GM18508 (cell line): ENCODE data around the gene PCDHB8.
"Not testable (repeated sequence)": the region's sequence is repeated elsewhere in the genome, so short reads cannot be mapped to it uniquely, and the experiment has no call there.

Experiments
- ATAC-seq: cut with Tn5 transposase; IDR thresholded peaks from one replicate; pipeline ENCODE4 v1.9.1; 2021; ENCODE audit warnings: moderate number of reproducible peaks; ENCODE audit not compliant: insufficient read depth, unreplicated experiment

Gene PCDHB8

GRCh38 chr5:141182248-141182647, 4.7 kb downstream of the PCDHB8 start, which contains the start of gene PCDHB16:
Gene PCDHB16, plus strand, starts transcription at chr5:141182387. Its CDS starts 173 bp downstream, at chr5:141182560.
- no peak for ATAC-seq

GRCh38 chr5:141184117-141184855, 6.7 kb downstream of the PCDHB8 start:
- not testable (repeated sequence) for ATAC-seq

DNA sequence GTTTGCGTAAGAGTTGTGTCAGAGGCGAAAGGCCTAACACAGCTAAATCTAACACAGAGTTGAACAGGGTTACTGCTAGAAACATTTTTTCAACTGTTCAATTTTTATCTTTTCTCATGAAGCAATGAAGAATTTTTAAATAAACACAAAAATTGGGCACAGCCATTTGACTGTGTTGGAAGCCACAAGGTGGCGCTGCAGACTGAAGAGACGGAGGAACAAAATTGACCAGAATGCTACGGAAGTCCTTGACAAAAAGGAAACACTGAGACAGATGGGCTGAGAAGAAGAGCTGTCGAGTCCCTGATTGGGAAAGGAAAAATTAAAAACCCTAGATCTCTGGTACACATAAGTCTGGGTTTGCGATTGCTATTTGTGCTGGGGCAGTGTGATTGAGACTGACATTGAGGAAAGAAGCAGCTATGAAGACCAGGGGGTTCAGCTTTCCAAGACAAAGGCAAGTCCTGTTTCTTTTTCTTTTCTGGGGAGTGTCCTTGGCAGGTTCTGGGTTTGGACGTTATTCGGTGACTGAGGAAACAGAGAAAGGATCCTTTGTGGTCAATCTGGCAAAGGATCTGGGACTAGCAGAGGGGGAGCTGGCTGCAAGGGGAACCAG, 9.4 kb downstream of the PCDHB8 start, which contains the start of gene PCDHB9:
Gene PCDHB9 (plus strand): TSS at position 265 of the 616 bp plus-strand sequence. CDS start 158 bp downstream, at position 423.
- ATAC-seq, result no peak

DNA sequence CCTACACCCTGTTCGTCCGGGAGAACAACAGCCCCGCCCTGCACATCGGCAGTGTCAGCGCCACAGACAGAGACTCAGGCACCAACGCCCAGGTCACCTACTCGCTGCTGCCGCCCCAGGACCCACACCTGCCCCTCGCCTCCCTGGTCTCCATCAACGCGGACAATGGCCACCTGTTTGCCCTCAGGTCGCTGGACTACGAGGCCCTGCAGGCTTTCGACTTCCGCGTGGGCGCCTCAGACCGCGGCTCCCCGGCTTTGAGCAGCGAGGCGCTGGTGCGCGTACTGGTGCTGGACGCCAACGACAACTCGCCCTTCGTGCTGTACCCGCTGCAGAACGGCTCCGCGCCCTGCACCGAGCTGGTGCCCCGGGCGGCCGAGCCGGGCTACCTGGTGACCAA, 11.1 kb downstream of the PCDHB8 start:
- ATAC-seq, result not testable (repeated sequence)

- not testable (repeated sequence) for ATAC-seq
These were observed 11.5 kb downstream of the PCDHB8 start for GRCh38 chr5:141189131-141189530.

DNA sequence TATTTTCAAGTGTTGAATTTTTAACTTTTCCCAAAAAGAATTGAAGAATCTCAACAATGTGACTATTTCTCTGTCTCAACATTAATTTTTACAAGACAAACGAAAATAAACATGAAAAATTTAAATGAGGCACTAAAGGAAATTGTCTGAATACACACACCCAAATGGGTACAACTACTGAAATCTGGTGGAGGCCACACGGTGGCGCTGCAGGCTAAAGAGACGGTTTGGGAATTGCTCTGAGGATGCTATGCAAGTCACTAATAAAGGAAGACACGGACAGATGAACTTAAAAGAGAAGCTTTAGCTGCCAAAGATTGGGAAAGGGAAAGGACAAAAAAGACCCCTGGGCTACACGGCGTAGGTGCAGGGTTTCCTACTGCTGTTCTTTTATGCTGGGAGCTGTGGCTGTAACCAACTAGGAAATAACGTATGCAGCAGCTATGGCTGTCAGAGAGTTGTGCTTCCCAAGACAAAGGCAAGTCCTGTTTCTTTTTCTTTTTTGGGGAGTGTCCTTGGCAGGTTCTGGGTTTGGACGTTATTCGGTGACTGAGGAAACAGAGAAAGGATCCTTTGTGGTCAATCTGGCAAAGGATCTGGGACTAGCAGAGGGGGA, 14.6 kb downstream of the PCDHB8 start, which contains the start of gene PCDHB10:
Gene PCDHB10 (plus strand): TSS at position 244 of the 616 bp plus-strand sequence. CDS start 200 bp downstream, at position 444.
- ATAC-seq, result no peak

DNA sequence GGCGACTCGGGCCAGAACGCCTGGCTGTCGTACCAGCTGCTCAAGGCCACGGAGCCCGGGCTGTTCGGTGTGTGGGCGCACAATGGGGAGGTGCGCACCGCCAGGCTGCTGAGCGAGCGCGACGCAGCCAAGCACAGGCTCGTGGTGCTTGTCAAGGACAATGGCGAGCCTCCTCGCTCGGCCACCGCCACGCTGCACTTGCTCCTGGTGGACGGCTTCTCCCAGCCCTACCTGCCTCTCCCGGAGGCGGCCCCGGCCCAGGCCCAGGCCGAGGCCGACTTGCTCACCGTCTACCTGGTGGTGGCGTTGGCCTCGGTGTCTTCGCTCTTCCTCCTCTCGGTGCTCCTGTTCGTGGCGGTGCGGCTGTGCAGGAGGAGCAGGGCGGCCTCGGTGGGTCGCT, 16.7 kb downstream of the PCDHB8 start:
- not testable (repeated sequence) for ATAC-seq

- ATAC-seq, result no peak
These were observed 18.8 kb downstream of the PCDHB8 start for GRCh38 chr5:141196363-141196762.

DNA sequence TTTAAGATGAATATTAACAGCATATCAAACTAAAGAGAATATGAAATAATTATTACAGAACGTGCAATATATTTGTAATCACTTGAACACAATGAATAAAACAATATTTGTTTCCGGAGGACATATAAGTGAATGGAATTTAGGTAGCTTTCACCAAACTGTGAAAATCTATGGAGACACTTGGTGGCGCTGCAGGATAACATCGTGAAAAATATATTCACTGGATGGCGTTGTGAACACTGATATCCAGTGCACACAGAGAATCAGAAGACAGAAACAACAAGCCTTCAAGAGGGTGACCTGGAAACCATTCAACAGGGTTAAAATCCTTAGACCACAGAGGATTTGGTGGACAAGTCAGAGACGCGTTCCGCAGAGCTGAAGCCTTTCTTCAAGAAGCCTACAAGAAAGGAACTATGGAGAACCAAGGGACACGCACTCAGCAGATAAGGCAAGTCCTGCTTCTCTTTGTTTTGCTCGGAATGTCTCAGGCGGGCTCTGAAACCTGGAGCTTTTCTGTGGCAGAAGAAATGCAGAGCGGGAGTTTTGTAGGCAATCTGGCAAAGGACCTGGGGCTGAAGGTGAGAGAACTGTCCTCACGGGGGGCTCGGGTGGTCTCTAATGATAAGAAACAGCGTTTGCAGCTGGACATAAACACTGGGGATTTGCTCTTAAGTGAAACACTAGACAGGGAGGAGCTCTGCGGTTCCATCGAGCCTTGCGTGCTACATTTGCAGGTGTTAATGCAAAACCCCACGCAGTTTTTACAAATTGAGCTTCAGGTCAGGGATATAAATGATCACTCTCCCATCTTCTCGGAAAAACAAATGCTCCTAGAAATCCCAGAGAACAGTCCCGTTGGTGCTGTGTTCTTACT, 22.0 kb downstream of the PCDHB8 start, which contains the start of gene PCDHB11:
Gene PCDHB11 (plus strand): TSS at position 269 of the 877 bp plus-strand sequence. CDS start 148 bp downstream, at position 417.
- ATAC-seq, result no peak

DNA sequence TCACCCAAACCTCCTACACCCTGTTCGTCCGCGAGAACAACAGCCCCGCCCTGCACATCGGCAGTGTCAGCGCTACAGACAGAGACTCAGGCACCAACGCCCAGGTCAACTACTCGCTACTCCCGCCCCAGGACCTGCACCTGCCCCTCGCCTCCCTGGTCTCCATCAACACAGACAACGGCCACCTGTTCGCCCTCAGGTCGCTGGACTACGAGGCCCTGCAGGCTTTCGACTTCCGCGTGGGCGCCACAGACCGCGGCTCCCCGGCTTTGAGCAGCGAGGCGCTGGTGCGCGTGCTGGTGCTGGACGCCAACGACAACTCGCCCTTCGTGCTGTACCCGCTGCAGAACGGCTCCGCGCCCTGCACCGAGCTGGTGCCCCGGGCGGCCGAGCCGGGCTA, 23.5 kb downstream of the PCDHB8 start:
- ATAC-seq, result not testable (repeated sequence)

DNA sequence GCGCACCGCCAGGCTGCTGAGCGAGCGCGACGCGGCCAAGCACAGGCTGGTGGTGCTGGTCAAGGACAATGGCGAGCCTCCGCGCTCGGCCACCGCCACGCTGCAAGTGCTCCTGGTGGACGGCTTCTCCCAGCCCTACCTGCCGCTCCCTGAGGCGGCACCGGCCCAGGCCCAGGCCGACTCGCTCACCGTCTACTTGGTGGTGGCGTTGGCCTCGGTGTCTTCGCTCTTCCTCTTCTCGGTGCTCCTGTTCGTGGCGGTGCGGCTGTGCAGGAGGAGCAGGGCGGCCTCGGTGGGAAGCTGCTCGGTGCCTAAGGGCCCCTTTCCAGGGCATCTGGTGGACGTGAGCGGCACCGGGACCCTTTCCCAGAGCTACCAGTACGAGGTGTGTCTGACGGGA, 24.1 kb downstream of the PCDHB8 start:
- ATAC-seq, result not testable (repeated sequence)

- ATAC-seq, result no peak
These were observed 30.9 kb downstream of the PCDHB8 start, which contains the start of gene PCDHB12 for GRCh38 chr5:141208478-141208877. Gene PCDHB12, plus strand, starts transcription at chr5:141208719. Its CDS starts 189 bp downstream, at chr5:141208908.

GRCh38 chr5:141210281-141210680, 32.7 kb downstream of the PCDHB8 start:
- not testable (repeated sequence) for ATAC-seq

DNA sequence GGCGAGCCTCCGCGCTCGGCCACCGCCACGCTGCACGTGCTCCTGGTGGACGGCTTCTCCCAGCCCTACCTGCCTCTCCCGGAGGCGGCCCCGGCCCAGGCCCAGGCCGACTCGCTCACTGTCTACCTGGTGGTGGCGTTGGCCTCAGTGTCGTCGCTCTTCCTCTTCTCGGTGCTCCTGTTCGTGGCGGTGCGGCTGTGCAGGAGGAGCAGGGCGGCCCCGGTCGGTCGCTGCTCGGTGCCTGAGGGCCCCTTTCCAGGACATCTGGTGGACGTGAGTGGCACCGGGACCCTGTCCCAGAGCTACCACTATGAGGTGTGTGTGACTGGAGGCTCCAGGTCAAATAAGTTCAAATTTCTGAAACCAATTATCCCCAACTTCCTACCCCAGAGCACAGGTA, 33.3 kb downstream of the PCDHB8 start:
- ATAC-seq, result not testable (repeated sequence)

DNA sequence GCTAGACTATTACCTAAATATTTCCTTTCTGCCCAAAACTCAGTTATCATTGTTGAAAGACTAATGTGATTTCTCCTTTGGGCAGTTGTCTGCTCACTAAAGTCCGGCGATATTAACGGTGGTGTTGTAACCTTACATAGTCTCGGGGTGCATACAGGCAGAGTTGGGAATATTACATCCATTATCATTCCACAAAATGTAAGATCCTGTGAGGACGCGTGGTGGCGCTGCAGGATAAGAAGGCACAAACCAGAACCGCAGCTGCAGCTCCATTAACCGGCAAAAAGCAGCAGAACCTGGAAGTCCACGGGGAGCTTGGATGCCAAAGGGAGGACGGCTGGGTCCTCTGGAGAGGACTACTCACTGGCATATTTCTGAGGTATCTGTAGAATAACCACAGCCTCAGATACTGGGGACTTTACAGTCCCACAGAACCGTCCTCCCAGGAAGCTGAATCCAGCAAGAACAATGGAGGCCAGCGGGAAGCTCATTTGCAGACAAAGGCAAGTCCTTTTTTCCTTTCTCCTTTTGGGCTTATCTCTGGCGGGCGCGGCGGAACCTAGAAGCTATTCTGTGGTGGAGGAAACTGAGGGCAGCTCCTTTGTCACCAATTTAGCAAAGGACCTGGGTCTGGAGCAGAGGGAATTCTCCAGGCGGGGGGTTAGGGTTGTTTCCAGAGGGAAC, 36.2 kb downstream of the PCDHB8 start, which contains the start of gene PCDHB13:
Gene PCDHB13 (plus strand): TSS at position 264 of the 684 bp plus-strand sequence. CDS start 205 bp downstream, at position 469.
- not testable (repeated sequence) for ATAC-seq

DNA sequence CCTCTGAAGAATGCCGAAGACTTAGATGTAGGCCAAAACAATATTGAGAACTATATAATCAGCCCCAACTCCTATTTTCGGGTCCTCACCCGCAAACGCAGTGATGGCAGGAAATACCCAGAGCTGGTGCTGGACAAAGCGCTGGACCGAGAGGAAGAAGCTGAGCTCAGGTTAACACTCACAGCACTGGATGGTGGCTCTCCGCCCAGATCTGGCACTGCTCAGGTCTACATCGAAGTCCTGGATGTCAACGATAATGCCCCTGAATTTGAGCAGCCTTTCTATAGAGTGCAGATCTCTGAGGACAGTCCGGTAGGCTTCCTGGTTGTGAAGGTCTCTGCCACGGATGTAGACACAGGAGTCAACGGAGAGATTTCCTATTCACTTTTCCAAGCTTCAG, 37.0 kb downstream of the PCDHB8 start:
- ATAC-seq, result not testable (repeated sequence)

- not testable (repeated sequence) for ATAC-seq
These were observed 37.9 kb downstream of the PCDHB8 start for GRCh38 chr5:141215504-141215903.

DNA sequence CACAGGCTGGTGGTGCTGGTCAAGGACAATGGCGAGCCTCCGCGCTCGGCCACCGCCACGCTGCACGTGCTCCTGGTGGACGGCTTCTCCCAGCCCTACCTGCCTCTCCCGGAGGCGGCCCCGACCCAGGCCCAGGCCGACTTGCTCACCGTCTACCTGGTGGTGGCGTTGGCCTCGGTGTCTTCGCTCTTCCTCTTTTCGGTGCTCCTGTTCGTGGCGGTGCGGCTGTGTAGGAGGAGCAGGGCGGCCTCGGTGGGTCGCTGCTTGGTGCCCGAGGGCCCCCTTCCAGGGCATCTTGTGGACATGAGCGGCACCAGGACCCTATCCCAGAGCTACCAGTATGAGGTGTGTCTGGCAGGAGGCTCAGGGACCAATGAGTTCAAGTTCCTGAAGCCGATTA, 38.4 kb downstream of the PCDHB8 start:
- not testable (repeated sequence) for ATAC-seq
